Spleen (tissue), 7 donors: ENCODE measurements around the gene GRM5.

Source experiments
- CTCF ChIP-seq, 11 experiments: fragments of 200-600 bp in 7 of 11; fragments of 450-650 bp in 4 of 11; sonication (generic) in 4 of 11; IDR thresholded peaks in 8 of 11; conservative IDR thresholded peaks in 3 of 11; 1 replicate in 7 of 11; 2 replicates in 4 of 11; pipeline versions ENCODE4 v1.4.0 to v1.8.0; 2016 to 2021; ENCODE audit warnings: antibody characterized with exemption in 11 of 11, inconsistent platforms in 4 of 11, mild to moderate bottlenecking in 1 of 11
- POLR2A ChIP-seq, 3 donors: fragments of 450-650 bp; IDR thresholded peaks; one replicate each; pipeline ENCODE4 v1.5.1; 2017; ENCODE audit warnings: antibody characterized with exemption in 3 of 3, mild to moderate bottlenecking in 1 of 3
- POLR2AphosphoS5 ChIP-seq, 3 donors: sonication (generic); formaldehyde crosslinking; IDR thresholded peaks; one replicate each; pipeline ENCODE4 v1.5.1; 2017; ENCODE audit warnings: antibody characterized with exemption in 3 of 3
- donor health status: DM: no; HTN: no; CAD: no; lungs with moderate emphysema.
- donor health status: DM: no; HTN: no; CAD: no.
- donor health status: DM: no; HTN: no; CAD: no.

GRCh38 chr11:88697139-88697538 lies 368.6 kb downstream of the GRM5 start:
- no peak for TF ChIP-seq CTCF (IDR thresholded peaks at IDR 0.05 in 8 of 11, conservative IDR thresholded peaks at IDR 0.05 in 3 of 11)
- no peak for TF ChIP-seq POLR2AphosphoS5 (IDR thresholded peaks at IDR 0.05)
- TF ChIP-seq POLR2A (IDR thresholded peaks at IDR 0.05), result no peak
